ENCODE results near the gene RPUSD4.

The RPUSD4 gene

DNA sequence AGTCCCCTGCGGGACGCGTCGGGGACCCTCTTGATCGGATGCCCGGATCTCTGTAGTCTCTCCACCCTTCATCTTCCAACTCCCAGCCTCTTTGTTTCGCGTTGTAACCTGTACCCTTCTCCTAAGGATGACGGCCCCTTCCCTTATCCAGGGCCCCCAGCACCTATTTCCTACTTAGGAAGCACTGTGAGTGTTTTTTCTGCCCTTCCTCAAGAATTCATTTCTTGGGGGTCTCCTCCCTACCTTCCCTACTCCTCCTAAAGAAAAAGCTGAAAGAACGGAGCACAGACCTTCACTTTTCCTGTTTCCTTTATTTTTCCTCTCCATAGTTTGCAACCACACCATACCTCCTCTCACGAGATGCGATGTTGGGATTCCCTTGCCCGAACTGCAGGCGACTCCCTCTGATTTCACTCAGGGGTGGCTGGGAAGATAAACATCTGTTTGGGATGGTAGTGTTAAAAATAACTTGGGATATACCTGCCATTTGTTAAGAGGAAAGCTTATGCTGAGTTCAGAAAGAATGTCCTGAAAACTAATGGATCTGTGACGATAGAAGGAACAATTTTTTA is 725 bp upstream of the RPUSD4 start:
- no peak for DNase-seq

DNA sequence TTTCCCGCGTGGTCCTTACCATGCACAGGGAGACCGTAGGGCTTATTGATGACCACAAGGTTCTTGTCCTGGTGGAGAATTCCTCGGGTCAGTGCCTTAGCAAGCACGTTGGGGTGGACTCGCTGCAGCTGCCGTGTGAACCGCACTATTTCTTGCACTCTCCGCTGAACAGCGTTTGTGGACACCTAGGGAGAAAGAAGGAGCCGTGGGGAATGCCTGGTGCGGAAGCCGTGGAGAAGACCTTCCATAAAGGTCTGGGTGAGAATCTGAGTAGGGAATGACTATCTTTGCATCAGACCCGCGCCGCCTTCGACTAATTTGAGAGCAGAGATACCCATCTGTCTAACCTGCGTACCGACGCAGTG is 597 bp downstream of the RPUSD4 start:
- peak; percentile 7 for DNase-seq

DNA sequence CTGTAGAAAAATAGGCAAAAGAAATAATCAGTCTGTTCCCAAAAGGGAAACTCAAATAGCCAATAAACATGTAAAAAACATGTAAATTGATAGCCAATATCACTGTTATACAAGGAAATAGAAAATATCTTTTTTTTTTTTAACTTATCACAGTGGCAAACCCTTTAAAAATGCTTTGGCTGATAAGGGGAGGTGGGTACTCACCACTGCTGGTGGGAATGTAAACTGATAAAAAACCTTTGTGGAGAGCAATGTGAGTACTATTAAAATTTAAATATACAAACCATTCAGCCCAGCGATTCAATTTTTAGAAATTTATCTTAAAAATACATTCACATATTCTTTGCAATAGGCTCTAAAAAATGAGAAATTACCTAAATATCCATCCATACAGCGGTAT is 3.6 kb downstream of the RPUSD4 start:
- no peak for DNase-seq

DNA sequence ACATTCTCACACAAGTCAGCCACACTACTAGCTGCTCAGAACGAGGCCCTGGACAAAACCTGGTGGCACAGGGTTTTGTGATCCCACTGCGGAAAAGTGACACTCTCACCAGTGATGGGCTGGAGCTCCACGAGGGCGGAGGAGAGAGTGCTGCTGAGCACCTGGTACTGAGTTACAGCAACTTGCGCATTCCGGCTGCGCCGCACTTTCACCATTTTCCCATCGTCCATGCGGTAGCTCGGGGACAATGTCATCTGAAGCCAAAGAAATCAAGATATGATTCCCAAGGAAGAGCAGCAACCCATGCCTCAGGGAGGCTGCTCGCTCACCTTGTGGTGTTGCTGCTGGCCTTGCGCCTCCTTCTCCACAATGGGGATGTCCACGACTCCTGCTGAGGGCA is 6.1 kb downstream of the RPUSD4 start:
- no peak for DNase-seq

DNA sequence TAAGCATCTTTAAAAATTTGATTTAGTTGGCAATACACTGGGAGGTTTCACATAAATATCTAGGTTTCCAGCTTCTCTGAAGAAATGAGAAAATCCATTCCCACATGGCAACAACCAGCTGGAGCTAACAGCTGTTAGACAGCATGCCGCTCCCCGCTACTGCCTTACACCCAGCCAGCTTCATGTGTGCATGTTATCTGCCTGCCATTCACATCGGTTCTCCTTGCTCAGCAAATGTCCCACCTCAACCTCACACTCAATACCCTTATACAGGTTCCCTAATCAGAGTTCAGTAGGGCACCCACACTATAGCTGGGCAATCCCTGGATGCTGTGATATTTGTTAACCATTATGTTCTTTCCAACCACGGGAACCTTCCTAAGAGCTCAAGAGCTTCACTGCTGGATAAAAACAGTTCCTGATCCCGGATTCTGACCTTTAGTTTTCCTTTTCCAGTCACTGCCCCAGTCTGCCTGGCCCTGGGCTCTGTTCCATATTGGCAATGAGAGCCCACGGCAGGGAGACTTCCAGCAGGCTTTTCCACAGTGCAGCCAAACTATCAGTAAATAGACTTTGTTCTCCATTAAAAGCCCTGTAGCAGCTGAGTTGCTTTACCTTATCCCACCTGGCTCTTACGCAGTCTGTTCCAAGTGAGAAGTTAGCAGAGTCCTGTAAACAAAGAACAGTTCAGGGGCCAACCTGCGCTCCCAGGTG is 8.6 kb downstream of the RPUSD4 start:
- DNase-seq = no peak

DNA sequence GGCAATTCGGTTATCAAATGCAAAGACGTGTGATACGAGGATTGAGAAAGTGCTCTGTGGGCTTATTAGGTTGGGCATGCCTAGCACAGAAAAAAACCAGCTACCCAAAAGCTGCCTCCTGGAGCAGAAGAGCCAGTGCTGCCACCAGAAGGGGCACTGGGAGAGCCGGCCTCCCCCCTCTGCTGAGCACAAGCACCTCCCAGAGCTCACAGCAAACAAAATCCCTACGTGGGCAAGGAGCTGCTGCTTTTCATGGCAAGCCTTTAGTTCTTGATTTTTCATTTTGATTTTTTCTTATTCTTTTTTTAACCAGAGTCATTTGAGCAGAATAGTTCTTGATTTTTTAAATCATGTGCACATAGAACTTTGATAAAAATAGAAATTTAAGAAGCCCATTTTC is 12.8 kb downstream of the RPUSD4 start:
- no peak for DNase-seq

DNA sequence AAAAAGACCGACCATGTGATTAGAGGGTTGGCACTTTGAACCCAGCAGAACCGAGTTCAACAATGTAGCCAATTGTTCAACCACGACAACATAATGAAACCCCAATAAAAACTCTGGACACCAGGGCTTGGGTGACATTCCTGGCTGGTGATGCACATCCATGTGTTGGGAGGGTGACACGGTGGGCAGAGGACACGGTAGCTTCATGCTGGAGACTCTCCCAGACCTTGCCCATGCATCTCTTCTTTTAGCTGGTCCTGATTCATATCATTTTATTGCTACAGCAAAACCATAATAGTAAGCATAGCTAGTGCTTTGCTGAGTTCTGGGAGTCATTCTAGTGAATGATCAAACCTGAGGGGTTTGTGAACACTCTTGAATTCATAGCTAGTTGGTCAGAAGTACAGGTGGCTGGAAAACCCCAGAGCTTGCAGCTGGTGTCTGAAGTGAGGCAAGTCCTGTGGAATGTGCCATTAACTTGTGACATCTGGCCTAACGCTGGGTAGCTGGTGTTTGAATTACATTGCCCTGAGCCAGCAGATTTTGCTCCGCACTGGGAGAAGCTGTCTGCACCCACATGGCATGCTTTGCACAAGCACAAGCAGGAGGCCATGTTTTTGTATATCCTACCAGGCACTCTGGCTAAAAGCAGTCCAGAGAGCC is 14.0 kb downstream of the RPUSD4 start:
- peak; percentile 90 for DNase-seq

DNA sequence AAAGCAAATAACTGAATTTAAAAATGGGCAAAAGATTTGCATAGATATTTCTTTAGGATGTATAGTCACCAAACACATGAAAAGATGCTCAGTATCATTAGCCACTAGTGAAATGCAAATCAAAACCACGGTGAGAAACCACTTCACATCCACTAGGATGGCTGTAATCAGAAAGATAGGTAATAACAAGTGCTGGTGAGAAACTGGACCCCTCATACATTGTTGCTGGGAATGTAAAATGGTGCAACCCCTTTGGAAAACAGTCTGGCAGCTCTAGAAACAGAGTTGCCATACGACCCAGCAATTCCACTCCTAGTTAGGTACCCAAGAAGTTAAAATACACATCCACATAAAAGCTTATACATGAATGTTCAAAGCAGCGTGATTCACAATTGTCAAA is 16.3 kb downstream of the RPUSD4 start:
- no peak for DNase-seq

DNA sequence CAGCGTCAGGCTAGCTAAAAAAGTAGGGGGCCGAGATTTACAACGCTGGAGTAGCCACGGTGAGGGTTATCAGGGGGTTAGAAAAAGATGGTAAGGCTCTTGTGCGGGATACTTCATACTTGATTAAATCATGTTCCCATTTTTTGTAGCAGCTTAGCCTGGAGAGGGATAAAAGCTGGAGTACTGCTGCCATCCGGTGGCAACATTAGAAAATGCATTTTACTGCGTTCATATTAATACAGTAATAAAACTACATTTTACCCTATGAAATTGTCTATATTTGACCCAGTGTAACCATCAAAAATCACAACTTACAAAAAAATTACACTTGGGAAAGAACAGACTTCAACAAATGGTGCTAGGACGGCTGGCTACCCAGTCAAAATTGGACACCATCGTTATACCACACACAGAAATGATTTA is 17.3 kb downstream of the RPUSD4 start:
- DNase-seq = peak; percentile 30

DNA sequence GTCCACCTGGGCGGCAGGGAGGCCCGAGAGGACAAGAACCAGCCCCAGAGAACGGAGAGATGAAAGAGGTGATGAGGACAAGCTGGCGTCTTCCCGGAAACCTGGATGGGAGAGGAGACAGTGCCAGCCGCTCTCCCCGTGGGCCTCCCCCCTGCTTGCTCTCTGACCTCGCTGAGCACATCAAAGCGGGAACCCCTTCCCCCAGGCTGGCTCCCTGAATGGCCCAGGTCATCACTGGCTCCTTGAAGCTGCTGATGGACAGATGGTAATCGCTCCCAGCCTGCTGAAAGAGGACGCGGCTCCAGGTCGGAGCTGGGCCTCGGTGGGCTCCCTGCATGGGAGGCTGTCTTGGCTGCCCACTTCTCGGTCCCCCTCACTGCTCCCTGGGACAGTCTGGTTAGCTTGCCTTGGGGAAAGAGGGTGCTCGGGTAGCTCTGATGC is 18.4 kb downstream of the RPUSD4 start:
- DNase-seq = no peak

DNA sequence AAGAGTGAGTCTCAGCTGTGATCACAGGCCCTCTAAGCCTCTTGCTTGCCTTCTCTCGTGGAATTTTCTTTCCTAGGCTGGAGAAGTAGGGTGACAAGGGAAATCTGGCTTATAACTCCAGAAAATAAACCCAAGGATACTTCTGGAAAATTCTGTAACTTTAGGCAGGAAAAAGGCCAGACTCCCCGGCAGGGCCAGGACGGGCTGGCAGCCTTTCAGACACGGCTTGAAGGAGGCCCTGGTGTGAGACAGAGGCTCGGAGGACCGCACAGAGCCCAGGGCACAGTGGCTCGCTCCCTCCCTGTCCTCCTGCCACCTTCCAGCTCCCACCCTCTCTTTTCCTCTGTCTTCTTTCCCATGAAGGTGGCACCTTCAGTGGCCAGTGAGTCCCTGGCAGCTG is 19.1 kb downstream of the RPUSD4 start:
- no peak for DNase-seq

DNA sequence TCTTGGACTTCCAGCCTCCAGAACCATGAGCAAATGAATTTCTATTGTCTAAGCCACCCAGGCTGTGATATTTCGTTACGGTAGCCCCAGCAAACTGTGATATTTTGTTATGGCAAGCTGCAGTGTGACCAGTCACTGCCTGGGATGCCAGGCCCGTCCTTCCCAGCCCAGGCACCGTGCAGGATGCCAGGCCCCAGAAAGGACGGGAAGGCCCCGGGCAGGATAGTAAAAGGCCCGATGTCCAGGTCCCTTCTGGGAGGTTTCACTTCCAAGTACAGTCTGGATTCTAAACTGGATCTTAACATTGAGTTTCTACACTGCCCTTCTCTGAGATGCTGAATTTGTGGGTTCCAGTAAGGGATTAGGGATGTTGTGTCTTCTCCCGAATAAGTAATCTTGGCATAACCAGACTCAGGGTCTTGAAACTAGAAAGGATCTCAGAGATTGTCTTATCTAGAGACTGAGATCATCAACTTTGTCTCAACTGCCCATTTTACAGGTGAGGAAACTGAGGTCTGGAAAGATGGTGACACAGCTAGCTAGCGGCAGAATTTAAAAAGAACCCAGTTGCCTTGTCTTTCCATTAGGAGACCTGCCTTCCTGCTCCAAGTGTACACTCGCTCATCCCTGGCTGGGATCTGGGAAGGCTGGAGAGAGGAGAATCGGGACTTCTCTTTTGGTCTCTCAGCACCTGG is 19.9 kb downstream of the RPUSD4 start:
- DNase-seq = no peak

DNA sequence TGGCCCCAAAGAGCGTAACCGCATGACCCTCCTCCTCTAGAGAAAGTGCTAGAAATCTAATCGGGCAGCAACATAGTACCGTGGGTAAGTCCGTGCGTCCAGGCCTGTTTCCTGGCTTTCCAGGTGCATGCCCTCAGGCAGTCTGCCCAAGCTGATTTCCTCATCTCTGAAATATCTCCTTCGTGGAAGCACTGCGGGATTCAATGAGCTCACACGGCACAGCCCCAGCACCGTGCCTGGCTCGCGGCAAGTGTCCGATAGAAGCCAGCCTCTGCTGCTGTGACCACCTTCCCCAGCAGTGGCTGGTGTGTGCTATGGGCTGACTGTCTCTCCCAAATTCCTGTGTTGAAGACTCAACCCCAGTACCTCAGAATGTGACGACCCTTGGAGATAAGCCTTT is 20.7 kb downstream of the RPUSD4 start:
- DNase-seq = no peak

DNA sequence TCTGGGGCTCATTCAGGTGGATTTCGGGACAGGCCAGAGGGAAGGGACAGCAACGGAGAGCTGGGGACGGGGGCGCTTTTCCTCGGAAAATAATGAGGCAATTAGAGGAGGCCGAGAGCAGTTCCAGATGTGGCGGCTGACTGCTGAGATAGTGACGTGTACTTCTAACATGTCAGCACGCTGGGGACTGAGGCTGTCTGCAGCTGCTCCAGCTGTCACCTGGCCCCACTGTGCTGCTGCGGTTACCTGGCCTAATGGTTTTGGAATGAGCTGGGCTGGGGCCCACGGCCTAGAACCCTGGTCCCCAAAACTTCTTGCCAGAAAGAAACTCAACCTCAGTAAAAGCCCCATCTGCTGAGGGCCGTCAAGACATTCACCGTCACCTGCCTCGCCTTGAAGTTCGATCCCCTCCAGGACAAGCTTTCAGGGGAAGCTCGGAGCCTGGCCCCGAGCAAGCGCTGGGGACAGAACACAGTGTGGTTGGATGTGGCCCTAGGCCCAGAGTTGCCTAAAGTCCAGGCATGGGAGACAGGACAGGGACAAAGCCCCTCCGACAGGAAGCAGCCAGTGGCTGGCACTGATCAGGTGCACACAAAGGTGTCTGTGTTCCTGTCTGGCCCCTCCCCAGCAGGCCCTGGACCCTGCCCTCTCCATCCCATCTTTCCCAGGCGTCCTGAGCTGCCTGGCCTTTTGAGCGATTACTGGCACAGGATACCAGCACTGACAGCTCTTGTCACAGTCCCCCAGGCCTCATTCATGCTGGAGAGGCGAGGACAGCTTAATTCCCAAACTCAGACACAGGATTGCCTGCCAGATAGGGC is 22.1 kb downstream of the RPUSD4 start:
- peak; percentile 92 for DNase-seq

DNA sequence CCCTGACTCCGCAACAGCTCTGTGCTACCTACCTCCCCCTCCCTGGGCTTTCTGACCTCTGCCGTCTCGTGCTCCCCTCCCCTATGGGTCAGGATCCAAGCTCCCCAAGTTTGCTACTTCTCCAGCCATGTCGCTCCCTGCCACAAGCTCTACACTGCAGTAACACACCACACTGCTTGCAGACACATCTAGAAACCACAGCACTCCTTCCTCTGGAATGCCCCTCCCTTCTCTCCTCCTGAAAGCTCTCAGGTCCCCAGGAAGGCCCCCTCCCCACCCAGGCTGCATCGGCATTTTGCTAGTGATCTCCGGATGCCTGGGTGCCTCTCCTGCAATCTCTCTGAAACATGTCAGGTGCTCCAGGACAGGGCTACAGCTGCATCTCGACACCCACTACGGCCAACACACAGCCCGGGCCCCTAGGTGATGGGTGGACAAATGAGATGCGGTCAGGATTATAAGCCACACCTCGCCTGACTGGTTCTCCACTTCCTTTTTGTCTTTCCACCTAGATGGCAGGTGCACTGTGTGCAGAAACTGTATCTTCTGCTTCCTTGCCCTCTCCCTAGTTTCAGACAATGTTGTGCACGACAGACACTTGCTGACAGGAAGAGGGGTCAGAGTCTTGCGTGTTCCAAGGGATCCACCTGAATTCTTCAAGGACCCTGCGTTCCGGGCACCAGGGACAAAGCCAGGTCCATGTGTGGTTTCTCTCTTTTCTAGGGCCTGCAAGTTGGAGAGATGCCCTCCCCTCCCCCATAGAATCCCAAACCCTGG is 22.9 kb downstream of the RPUSD4 start:
- peak; percentile 88 for DNase-seq

DNA sequence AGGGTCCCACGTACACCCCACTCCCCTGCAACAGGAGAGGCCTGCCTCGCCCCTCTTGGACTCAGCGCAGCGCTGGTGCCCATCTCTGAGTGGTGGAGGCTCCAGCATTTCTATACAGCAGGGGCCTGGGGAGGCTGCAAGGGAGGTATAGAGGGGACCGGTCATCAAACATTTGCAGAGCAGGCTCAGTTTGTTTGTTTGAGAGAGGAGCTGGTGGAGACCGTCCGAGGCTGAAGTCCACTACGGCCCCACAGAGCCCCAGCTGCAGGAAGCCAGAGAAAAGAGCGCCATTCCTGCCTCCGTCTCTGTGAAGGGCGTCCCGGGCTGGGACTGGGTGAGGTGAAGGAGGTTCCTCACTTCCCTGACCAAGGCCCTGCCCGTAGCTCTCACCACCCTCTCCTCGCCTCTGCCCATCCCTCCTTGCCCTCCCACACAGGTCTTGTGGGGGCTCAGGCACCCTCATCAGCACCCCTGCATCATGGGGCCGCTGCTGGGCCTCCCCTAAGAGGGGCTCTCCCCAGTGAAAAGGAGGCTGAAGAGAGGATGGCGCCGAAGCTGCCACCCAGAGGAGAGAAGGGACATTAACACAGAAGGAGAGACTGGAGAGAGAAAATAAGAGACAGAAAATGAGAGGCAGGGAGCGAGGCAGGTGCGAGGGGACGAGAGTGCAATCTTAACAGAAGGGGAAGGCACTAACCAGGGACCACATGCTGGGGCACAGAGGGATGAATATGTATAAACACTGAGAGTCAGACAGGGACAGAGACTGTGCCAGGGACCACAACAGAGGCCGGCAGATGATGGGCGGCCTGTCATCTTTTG is 24.5 kb downstream of the RPUSD4 start:
- no peak for DNase-seq

DNA sequence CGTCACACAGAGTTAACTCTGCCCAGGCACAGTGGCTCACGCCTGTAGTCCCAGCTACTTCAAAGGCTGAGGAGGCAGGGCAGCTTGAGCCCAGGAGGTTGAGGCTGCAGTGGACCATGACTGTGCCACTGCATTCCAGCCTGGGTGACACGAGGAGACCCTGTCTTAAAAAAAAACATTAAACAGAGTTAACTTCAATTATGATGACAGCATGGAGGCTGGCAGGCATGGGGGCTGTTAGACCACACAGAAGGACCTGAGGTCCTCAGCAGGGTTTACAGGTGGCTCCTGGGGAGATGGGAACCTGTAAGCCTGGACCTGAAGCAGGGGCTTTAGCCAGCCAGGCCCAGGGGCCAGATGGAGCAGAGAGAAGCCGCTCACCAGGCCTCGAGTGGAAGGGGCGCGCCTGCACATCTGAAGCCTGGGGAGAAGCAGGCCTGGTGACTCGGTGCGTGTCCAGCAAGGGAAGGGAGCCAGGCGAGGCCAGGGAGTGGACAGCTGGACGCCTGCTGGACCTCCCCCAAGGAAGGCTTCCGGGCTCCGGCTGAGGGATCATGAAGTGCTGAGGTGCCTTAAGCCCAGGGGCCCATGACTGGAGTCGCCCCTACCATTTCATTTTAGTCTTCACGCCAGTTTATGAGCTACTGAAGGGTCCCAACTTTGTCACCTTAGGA is 25.3 kb downstream of the RPUSD4 start:
- DNase-seq = no peak

DNA sequence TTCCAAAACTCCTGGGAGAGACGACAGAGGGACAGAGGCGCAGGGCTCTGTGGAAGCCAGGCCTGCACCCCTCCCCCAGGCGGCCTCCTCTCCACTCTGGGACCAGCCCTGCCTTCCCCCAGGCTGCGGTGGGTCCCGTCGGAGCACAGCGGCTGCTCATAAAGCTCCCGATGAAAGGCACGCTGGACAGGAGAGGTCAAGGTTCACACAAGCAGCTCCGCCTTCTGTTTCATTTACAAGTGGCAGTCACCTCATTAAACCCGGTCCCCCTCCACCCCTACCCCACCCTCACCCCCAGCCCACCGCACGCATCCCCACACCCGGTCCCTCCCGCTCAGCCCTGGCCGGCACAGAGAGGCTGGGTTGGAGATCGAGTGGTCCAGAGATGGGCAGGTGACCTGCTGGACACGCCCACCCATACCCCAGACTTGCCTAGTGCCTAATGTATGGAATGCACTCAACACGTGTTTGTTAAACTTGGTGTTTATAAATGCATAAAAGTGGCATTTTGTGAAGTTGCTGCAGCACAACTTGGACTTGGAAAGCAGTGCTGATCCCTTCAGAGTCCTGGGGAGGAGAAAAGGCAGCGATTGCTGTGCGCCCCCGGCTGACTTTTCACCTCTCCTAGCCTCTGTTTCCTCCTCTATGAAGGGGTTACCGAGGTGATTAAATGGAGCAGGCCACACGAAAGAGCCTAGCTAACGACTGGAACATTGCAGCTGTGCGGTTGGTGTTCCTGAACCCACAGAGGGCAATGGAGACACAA is 26.0 kb downstream of the RPUSD4 start:
- no peak for DNase-seq

DNA sequence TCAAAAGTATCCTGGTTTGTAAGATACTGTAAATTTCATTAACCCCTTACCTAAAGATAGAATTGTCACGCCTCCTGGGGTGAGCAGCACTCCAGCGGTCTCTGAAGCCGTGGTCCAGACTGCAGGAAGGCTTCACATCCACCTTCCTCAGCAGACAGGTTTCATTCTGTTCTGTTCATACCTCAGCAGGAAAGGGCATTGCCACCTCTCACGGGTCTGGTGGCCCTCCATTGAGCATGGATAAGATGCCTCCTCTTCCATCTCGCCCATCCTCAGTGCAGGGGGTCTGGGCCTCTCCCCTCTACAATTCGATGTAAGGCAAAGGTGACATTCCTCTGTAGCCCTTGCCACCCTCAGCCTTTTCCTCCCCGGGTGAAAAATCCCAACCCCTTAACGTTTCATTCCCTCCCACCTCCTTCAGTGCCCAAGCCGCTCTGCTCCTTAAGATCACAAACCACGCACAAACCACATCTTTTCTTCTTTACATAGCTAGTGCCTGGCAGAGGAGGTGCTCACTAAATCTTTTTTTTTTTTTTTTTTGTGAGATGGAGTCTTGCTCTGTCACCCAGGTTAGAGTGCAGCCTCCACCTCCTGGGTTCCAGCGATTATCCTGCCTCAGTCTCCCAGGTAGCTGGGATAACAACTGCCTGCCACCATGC is 28.5 kb downstream of the RPUSD4 start:
- no peak for DNase-seq

Data from RPMI8226 (cell line).